WI38 (cell line): Measurements from ENCODE around the gene TMEM164.

Experiments
- H3K4me3 ChIP-seq: 2 replicates; pipeline ENCODE4 v1.5.1; 2011; ENCODE audit warnings: low read depth, mild to moderate bottlenecking, control low read depth, low read length
- TF ChIP-seq, protein P1 (sequence below): IDR thresholded peaks from 2 replicates; pipeline ENCODE4 v1.5.1; 2012; ENCODE audit warnings: low read depth, mild to moderate bottlenecking, control low read depth, low read length

The TMEM164 gene

DNA sequence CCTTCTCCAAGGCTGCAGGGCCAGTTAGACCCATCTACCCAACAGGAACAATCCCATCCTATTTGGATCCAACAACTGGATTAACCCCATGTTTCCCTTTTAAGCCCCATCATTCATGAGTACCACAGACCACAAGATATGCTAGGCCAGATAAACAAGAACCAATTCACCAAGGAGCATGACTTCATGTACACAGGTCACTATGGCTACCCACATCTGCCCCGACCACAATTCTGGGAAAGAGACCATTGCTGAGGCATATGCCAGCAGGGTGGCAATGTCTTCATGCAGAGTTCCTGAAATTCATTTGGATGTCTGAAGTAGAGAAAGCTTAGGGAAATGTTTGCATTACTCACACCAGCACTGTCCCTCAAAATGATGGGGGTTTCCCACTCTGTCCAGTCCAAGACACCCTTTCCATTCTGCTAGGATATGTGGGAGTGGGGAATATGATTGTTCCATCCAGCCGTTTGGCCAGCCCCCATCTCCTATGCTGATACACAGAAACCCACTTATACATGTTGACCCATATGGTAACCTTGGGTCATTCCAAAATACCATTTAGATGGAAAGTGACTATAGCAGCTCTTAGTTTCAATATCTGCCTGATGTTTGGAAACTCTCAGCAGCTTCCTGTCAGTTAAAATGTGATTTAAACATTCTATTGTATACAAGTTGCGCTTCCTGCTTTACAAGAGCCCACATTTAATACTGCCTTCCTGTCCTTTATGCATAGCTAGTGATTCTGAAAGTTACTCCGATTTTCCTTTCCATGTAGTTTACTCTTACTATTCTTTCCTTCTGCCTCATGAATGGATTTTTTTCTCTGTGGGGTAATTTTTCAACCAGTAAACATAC, 186.0 kb downstream of the TMEM164 start:
- no peak overlapping the region for H3K4me3 ChIP-seq
- TF ChIP-seq, protein P1, sequence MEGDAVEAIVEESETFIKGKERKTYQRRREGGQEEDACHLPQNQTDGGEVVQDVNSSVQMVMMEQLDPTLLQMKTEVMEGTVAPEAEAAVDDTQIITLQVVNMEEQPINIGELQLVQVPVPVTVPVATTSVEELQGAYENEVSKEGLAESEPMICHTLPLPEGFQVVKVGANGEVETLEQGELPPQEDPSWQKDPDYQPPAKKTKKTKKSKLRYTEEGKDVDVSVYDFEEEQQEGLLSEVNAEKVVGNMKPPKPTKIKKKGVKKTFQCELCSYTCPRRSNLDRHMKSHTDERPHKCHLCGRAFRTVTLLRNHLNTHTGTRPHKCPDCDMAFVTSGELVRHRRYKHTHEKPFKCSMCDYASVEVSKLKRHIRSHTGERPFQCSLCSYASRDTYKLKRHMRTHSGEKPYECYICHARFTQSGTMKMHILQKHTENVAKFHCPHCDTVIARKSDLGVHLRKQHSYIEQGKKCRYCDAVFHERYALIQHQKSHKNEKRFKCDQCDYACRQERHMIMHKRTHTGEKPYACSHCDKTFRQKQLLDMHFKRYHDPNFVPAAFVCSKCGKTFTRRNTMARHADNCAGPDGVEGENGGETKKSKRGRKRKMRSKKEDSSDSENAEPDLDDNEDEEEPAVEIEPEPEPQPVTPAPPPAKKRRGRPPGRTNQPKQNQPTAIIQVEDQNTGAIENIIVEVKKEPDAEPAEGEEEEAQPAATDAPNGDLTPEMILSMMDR = no peak

DNA sequence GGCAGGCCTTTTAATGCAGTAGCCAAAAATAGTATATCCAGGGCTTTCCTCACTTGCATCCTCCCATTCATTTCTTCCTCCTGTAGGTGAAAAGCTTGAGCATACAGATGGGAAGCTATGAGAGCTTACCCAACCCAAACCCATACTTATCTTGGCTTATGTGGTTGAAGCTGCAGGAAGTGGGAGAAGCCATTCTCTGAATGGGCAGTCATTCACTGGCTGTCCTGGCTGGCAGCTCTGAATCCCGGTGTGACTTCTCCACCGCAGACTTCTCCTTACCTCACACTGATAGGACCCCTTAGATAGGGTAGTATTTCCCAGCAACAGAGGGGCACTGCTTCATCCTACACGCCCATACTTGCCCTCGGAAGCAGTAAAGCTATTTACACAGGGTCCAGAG, 189.6 kb downstream of the TMEM164 start:
- H3K4me3 ChIP-seq = no peak overlapping the region
- TF ChIP-seq, protein P1 = no peak

DNA sequence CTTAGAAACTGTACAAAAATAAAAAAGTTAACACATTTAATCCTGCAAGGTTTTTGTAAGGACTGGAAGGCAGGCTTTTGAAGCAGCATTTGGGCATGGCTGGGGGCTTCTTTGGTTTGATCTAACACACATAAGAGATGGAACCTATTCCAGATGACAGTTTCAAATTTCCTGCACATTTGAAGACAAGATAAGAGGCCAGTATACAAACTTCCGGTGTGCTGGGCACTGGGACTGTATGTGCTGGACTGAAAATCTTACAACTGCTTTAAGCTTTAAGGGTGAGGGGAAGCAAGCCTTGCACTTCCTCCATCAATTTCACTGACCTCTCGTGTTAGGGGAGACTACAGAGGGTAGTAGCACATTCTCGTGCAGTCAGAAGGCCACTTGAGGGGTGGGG, 192.1 kb downstream of the TMEM164 start:
- TF ChIP-seq, protein P1 = no peak
- no peak overlapping the region for H3K4me3 ChIP-seq

DNA sequence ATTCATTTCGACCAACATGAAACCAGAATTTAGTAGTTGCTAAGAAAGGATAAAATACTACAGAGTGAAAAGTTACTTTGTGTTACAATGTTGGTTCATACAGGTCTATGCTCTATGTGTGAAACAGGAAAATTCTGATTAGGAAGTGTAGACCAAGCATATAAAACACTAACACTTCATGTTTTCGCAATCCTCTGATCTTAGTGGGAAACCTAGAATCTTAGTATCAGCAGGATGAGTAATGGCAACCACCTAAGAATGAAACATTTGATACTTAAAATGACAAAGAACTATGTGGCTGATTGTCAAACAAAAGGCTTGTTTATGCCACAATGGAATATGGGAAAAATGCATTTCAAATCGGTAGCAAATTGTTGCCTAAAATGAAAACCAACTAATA, 198.9 kb downstream of the TMEM164 start:
- H3K4me3 ChIP-seq = no peak overlapping the region
- TF ChIP-seq, protein P1 = no peak

DNA sequence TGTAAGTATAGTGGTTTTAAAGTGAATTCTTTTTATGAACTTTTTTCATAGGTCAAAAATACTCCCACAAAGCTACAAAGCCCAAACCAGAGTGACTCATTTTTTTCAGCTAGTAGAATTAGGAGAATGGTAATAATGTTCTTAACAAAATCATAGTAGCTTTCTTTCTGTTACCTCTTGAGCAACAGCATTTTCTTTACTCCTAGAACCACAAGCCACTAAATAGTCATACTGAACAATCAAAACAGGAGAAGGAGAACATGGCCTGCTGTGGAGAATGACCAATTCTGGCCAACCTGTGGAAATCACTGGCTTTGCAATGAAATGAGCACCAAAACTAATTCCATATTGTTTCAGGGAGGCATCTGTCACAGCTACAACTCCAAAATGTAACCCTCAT, 202.1 kb downstream of the TMEM164 start:
- H3K4me3 ChIP-seq = no peak overlapping the region
- TF ChIP-seq, protein P1 = no peak

DNA sequence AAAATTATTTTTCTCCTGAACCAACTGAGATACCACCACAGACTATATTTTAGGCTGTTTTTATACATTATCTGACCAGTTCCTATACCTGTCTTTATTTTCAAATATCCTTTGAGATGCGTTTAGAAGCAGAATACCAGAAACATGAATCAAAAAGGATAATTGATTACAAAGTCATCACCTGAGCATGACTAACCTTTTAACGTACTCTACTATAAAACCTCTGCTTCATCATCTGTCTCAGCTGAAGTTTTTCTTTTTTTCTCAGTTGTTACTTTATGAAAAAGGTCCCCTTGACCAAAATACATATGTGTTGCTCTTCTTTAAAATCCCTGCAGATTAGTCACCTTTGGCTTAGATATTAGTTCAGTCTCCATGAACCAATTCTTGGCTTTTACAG, 205.2 kb downstream of the TMEM164 start:
- TF ChIP-seq, protein P1 = no peak
- no peak overlapping the region for H3K4me3 ChIP-seq

DNA sequence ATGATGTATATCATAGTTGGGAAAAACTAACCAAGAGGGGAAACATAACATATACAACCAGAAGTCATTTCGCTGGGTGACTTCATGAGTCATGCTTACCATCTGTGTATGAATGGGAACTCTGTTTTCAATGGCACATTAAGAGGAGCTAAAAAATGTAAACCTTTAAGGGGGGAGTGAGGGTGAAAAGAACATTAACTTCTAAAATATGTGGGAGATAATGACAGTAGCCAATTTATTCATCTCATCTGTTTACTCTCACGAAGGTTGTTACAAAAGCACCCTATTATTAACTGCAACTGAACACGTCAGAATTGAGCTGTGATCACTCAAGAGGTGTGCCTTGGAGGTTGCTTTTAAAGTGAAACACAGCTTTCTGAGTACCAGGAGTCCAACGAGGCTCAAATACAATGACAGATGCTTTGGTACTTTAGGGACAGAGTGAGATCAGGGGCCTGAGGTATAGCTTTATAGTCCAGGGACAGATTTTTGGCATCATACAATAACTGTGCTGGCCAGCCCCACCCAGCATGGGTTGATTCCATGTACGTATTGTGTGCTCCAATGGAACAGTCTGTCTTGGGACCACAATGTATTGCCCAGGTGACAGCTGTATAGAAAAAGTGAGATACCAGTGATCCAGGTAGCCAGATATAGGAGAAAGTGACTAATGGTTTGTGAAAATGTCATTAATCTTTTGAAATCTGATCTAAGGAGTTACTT, 207.7 kb downstream of the TMEM164 start:
- TF ChIP-seq, protein P1 = no peak
- peak overlapping the region; percentile 26 for H3K4me3 ChIP-seq
